Hepatocyte (in vitro differentiated cells): Measurements from ENCODE around the gene RIN2.

Experiments used
- CTCF ChIP-seq: fragments of 200-600 bp; sonication (generic); IDR thresholded peaks from 2 replicates; pipeline ENCODE4 v1.5.1; 2016; ENCODE audit warnings: antibody characterized with exemption, mild to moderate bottlenecking; ENCODE audit not compliant: poor library complexity
- EZH2 ChIP-seq: fragments of 200-600 bp; sonication (generic); IDR thresholded peaks from 2 replicates; pipeline ENCODE4 v1.6.1; 2016; ENCODE audit warnings: antibody characterized with exemption, mild to moderate bottlenecking, borderline replicate concordance

GRCh38 chr20:19757487-19758132 is 448 bp upstream of the RIN2 start:
- TF ChIP-seq EZH2 = no peak
- no peak for TF ChIP-seq CTCF
